ENCODE results near the gene PGR.

PGR gene

GRCh38 chr11:101008961-101009689, 120.5 kb downstream of the PGR start:
- no peak for DNase-seq (ENCODE audit: low read depth)

- no peak for DNase-seq (ENCODE audit: low read depth)
Observed at GRCh38 chr11:101003468-101003867, 126.1 kb downstream of the PGR start.

- DNase-seq (ENCODE audit: low read depth): no peak
Observed at GRCh38 chr11:100999756-101000155, 129.9 kb downstream of the PGR start.

- no peak for DNase-seq (ENCODE audit: low read depth)
Observed at GRCh38 chr11:100994966-100995365, 134.6 kb downstream of the PGR start.

- DNase-seq (ENCODE audit: low read depth): no peak
Observed at GRCh38 chr11:100991541-100991940, 138.1 kb downstream of the PGR start.

- no peak for DNase-seq (ENCODE audit: low read depth)
Observed at GRCh38 chr11:100990931-100991330, 138.7 kb downstream of the PGR start.

- no peak for DNase-seq (ENCODE audit: low read depth)
Observed at GRCh38 chr11:100984668-100985067, 144.9 kb downstream of the PGR start.

GRCh38 chr11:100981196-100981824, 148.3 kb downstream of the PGR start:
- DNase-seq (ENCODE audit: low read depth): no peak

GRCh38 chr11:100980156-100980555, 149.5 kb downstream of the PGR start:
- DNase-seq (ENCODE audit: low read depth): no peak
